SK-N-SH (cell line): ENCODE results near the gene IGF2R. TPM values are rescaled to one million over a fixed set of nuclear protein-coding genes. Genes with fewer than 3 reads are reported as not detected.

Source experiments
- CTCF ChIA-PET: fragments of 300-600, 350-600 bp; formaldehyde crosslinking; extraction: SDS; loops from one replicate; lab custom pipeline; 2021; lab: Yijun Ruan, JAX
- POLR2A ChIA-PET: fragments of 350-600 bp; sonication (Branson Sonifier 250); formaldehyde crosslinking; extraction: SDS; loops from one replicate; lab custom pipeline; 2020; ENCODE audit warnings: antibody characterized with exemption, inconsistent platforms; lab: Yijun Ruan, JAX
- DNase-seq: peaks from one replicate; pipeline ENCODE4 v3.0.0; 2012
- H2AFZ ChIP-seq: fragments of 200-600 bp; sonication (generic); 2 replicates; pipeline ENCODE4 v1.8.1; 2016; ENCODE audit warnings: antibody characterized with exemption, mild to moderate bottlenecking, low read depth
- H3F3A ChIP-seq: fragments of 200-600 bp; sonication (generic); replicated peaks from 2 replicates; pipeline ENCODE3; 2016; ENCODE audit warnings: antibody characterized with exemption, mild to moderate bottlenecking; ENCODE audit not compliant: insufficient read depth
- H3K27ac ChIP-seq, 2 experiments: fragments of 200-500 bp in 1 of 2; fragments of 200-600 bp in 1 of 2; sonication (Bioruptor generic) in 1 of 2; sonication (generic), shearing (Covaris generic) in 1 of 2; 2 replicates each; pipeline versions ENCODE4 v1.5.1 to v1.6.1; 2014 to 2016; ENCODE audit warnings: low read depth in 2 of 2, inconsistent platforms in 1 of 2, low read length in 1 of 2, mild to moderate bottlenecking in 1 of 2, mixed read lengths in 1 of 2
- H3K27me3 ChIP-seq: fragments of 200-600 bp; sonication (generic), shearing (Covaris generic); 2 replicates; pipeline ENCODE4 v1.6.1; 2016; ENCODE audit warnings: mixed run types; ENCODE audit not compliant: insufficient read depth
- H3K36me3 ChIP-seq, 2 experiments: fragments of 200-500 bp in 1 of 2; fragments of 200-600 bp in 1 of 2; sonication (Bioruptor generic) in 1 of 2; sonication (generic) in 1 of 2; replicated peaks in 1 of 2; 2 replicates each; pipeline versions ENCODE3 to v1.5.1; 2014 to 2016; ENCODE audit warnings: low read length in 1 of 2, mild to moderate bottlenecking in 1 of 2; ENCODE audit not compliant: insufficient read depth in 2 of 2, control insufficient read depth in 1 of 2
- H3K4me1 ChIP-seq, 2 experiments: fragments of 200-500 bp in 1 of 2; fragments of 200-600 bp in 1 of 2; sonication (Bioruptor generic) in 1 of 2; sonication (generic), shearing (Covaris generic) in 1 of 2; 2 replicates each; pipeline versions ENCODE4 v1.5.1 to v1.6.1; 2014 to 2016; ENCODE audit warnings: low read depth in 1 of 2, low read length in 1 of 2, mixed run types in 1 of 2; ENCODE audit not compliant: insufficient read depth in 2 of 2, control insufficient read depth in 1 of 2
- H3K4me2 ChIP-seq: fragments of 200-600 bp; sonication (generic), shearing (Covaris generic); 2 replicates; pipeline ENCODE4 v1.6.1; 2017; ENCODE audit warnings: mixed run types
- H3K4me3 ChIP-seq, 2 experiments: fragments of 200-500 bp in 1 of 2; fragments of 200-600 bp in 1 of 2; sonication (Bioruptor generic) in 1 of 2; sonication (generic), shearing (Covaris generic) in 1 of 2; 2 replicates each; pipeline versions ENCODE4 v1.5.1 to v1.8.1; 2014 to 2016; ENCODE audit warnings: low read depth in 2 of 2, inconsistent platforms in 1 of 2, low read length in 1 of 2, mild to moderate bottlenecking in 1 of 2, mixed read lengths in 1 of 2, moderate library complexity in 1 of 2
- H3K79me2 ChIP-seq: fragments of 200-600 bp; sonication (generic); 2 replicates; pipeline ENCODE4 v1.8.1; 2017; ENCODE audit warnings: mild to moderate bottlenecking; ENCODE audit not compliant: insufficient read depth
- H3K9ac ChIP-seq: fragments of 200-600 bp; sonication (generic); 2 replicates; pipeline ENCODE4 v1.6.1; 2017; ENCODE audit warnings: mixed run types
- H3K9me2 ChIP-seq: fragments of 200-600 bp; sonication (generic); 2 replicates; pipeline ENCODE4 v1.6.1; 2017; ENCODE audit warnings: mixed run types
- H3K9me3 ChIP-seq: fragments of 200-600 bp; sonication (generic); 2 replicates; pipeline ENCODE4 v1.6.1; 2017; ENCODE audit warnings: mixed run types, mild to moderate bottlenecking, moderate library complexity
- H4K20me1 ChIP-seq: fragments of 200-600 bp; sonication (generic); 2 replicates; pipeline ENCODE4 v1.6.1; 2017; ENCODE audit warnings: mild to moderate bottlenecking, mixed run types; ENCODE audit not compliant: insufficient read depth
- EZH2phosphoT487 ChIP-seq: fragments of 200-600 bp; sonication (generic); IDR thresholded peaks from 2 replicates; pipeline ENCODE4 v1.6.1; 2017; ENCODE audit warnings: low read depth, mixed run types, mild to moderate bottlenecking, antibody characterized with exemption, moderate library complexity, borderline replicate concordance
- FOSL2 ChIP-seq: IDR thresholded peaks from 2 replicates; pipeline ENCODE4 v1.4.0; 2012; ENCODE audit warnings: low read depth, mild to moderate bottlenecking, moderate library complexity, borderline replicate concordance
- FOXJ3 ChIP-seq: sonication (generic); formaldehyde crosslinking; IDR thresholded peaks from 2 replicates; pipeline ENCODE4 v1.5.1; 2020; ENCODE audit warnings: mild to moderate bottlenecking, missing genetic modification reagents
- GATA2 ChIP-seq: sonication (generic); formaldehyde crosslinking; IDR thresholded peaks from 2 replicates; pipeline ENCODE4 v1.5.0; 2020; ENCODE audit warnings: mild to moderate bottlenecking, missing genetic modification reagents
- JUND ChIP-seq: IDR thresholded peaks from 2 replicates; pipeline ENCODE4 v1.4.0; 2012
- MEF2A ChIP-seq: IDR thresholded peaks from 2 replicates; pipeline ENCODE4 v1.4.0; 2012; ENCODE audit warnings: low read depth, borderline replicate concordance
- MXI1 ChIP-seq: IDR thresholded peaks from 2 replicates; pipeline ENCODE4 v1.6.1; 2012; ENCODE audit warnings: mild to moderate bottlenecking, low read depth, low read length, improper control_type of control experiment
- POLR2AphosphoS5 ChIP-seq: IDR thresholded peaks from 2 replicates; pipeline ENCODE4 v1.6.1; 2012; ENCODE audit warnings: low read depth, low read length
- RCOR1 ChIP-seq: fragments of 150-350 bp; IDR thresholded peaks from 2 replicates; pipeline ENCODE4 v1.6.1; 2017; ENCODE audit warnings: antibody characterized with exemption, low read length
- RFX5 ChIP-seq: IDR thresholded peaks from 2 replicates; pipeline ENCODE4 v1.6.1; 2012; ENCODE audit warnings: mild to moderate bottlenecking, improper control_type of control experiment, low read length
- RXRA ChIP-seq: IDR thresholded peaks from 2 replicates; pipeline ENCODE4 v1.4.0; 2012; ENCODE audit warnings: low read depth, mild to moderate bottlenecking, borderline replicate concordance
- SMC3 ChIP-seq: IDR thresholded peaks from 2 replicates; pipeline ENCODE4 v1.6.1; 2012; ENCODE audit warnings: low read depth, low read length, improper control_type of control experiment
- TEAD4 ChIP-seq: IDR thresholded peaks from 2 replicates; pipeline ENCODE4 v1.4.0; 2012; ENCODE audit warnings: mild to moderate bottlenecking, borderline replicate concordance; ENCODE audit not compliant: insufficient read depth
- YY1 ChIP-seq: IDR thresholded peaks from 2 replicates; pipeline ENCODE4 v1.4.0; 2012; ENCODE audit warnings: low read depth, mild to moderate bottlenecking
- WGBS: methylation state at CpG from one replicate; pipeline ENCODE4 v1.1.6; 2017; ENCODE audit warnings: low lambda C conversion rate; 5-methylcytosine and 5-hydroxymethylcytosine counted together
- polyA plus RNA-seq, 3 experiments: library from polyadenylated mRNA; depleted of rRNA; stranded (reverse); fragments of >200 nt; gene quantifications; 2 replicates each; pipeline ENCODE4 v1.2.3, GENCODE V29; 2012
- TF ChIP-seq, protein P1 (sequence below): fragments of 200-600 bp; sonication (generic); IDR thresholded peaks from 2 replicates; pipeline ENCODE4 v1.6.1; 2017; ENCODE audit warnings: antibody characterized with exemption, mild to moderate bottlenecking, moderate library complexity

IGF2R gene
- polyA plus RNA-seq, 1 of the 3 experiments (the other 2 are of a cell fraction), result 45.0 TPM

DNA sequence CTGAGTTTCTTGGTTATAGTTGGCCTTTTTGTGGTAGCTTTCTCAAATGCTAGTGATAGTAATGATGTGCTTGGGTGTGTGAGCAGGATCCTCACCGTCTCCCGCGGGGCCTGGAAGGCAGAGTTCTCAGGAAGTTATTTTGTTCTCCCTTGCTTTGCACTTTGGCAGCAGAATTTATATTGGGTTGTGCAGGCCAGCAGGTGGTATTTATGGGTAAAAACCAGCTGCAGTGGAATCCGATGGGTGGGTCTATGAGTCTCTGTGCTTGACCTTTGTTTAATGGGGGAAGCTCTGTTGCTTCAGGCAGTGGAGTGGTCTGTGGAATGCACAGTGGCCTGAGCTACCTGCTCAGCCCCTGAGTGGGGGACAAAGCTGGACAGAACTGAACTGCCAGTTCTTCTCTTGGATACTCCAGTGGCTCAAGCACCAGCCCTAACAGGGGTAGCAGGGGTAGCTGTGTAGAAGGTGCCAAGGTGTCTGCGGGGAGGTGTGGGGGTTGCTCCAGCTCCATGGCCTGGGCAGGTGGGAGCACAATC, 27.3 kb downstream of the IGF2R start:
- CTCF ChIA-PET, result interaction anchor here (0.8 kb wide), 1 partner anchor 9 kb away, joined by 3 read pairs; no protein-coding TSS in a partner anchor
- H3K9me3 ChIP-seq, result no peaks in the 10 kb centered on the region
- no peak overlapping the region for H3K27ac ChIP-seq
- no peak overlapping the region for H3K4me3 ChIP-seq
- H4K20me1 ChIP-seq, result peaks cover 31% of the 10 kb centered on the region
- WGBS, result 95% methylated on average over 5 of the region's 5 CpGs
- no peak for DNase-seq
- H3K36me3 ChIP-seq, result peaks cover 3 to 28% of the 10 kb centered on the region in 2 experiments
- no peak overlapping the region for H3K4me2 ChIP-seq
- no peak overlapping the region for H2AFZ ChIP-seq
- H3K27me3 ChIP-seq, result no peaks in the 10 kb centered on the region
- POLR2A ChIA-PET, result no interaction called here
- peaks cover 85% of the 10 kb centered on the region for H3K79me2 ChIP-seq
- peaks cover 8% of the 10 kb centered on the region for H3F3A ChIP-seq
- H3K4me1 ChIP-seq, result no peaks in the 10 kb centered on the region; a peak in 1 of 4 replicates
- no peak for TF ChIP-seq POLR2AphosphoS5
- TF ChIP-seq RXRA, result no peak
- H3K9me2 ChIP-seq, result no peaks in the 10 kb centered on the region
- no peak overlapping the region for H3K9ac ChIP-seq

DNA sequence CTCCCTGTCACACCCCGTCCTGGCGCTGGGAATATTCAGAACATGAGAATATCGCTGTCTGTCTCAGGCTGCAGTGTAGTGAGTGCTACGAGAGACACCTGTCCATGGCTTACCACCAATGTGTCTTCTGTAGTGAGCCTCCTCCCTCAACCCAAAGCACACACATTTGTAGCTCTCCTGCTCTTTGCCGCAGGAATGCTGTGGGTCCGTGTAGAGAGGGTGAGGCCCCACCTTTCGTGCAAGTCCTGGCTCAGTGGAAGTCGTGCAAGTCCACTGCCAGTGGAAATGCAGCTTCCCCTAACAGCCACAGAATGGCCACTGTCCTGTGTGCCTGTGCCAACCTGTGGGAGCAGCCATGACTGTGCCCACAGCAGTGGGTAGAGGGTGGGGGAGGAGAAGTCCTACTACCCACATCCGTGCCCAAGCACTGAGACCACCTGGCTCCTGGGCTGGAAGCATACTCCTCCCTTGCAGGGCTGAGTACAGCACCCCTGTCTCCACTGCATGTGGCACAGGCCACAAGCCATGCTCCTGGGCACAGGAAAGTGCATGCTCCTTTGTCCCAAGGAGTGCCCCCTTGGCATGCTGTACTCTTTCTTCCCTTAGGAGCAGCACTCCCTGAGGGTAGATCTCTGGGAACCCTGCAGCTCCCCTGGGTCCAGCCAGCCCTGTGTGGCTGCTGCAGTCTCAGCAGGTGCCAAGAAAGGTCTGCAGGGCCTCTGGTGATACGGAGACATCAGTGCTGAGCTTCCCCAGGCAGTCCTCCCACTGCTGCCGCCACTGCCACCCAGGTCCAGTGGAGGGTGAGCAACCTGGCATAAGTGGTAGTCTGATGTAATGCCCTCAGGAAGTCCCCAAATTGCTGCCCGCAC, 28.0 kb downstream of the IGF2R start:
- CTCF ChIA-PET, result interaction anchor here (1.2 kb wide), 1 partner anchor 92 kb away, joined by 4 read pairs; no protein-coding TSS in a partner anchor
- WGBS, result 94% methylated on average over 5 of the region's 12 CpGs
- no peaks in the 10 kb centered on the region for H3K9me3 ChIP-seq
- no peak overlapping the region for H3K9ac ChIP-seq
- no peak overlapping the region for H3K4me2 ChIP-seq
- H3K4me1 ChIP-seq, result no peaks in the 10 kb centered on the region; a peak in 1 of 4 replicates
- DNase-seq, result no peak
- no peaks in the 10 kb centered on the region for H3K9me2 ChIP-seq
- H3K27ac ChIP-seq, result no peak overlapping the region
- no peak for TF ChIP-seq RFX5
- TF ChIP-seq SMC3, result no peak
- no peak for TF ChIP-seq MEF2A
- TF ChIP-seq EZH2phosphoT487, result no peak
- no peak for TF ChIP-seq MXI1
- TF ChIP-seq JUND, result no peak
- no peak for TF ChIP-seq FOSL2
- no peak for TF ChIP-seq GATA2 (CRISPR knock-in tag)
- TF ChIP-seq RCOR1, result no peak
- no peak for TF ChIP-seq YY1
- TF ChIP-seq TEAD4, result no peak
- TF ChIP-seq, protein P1, sequence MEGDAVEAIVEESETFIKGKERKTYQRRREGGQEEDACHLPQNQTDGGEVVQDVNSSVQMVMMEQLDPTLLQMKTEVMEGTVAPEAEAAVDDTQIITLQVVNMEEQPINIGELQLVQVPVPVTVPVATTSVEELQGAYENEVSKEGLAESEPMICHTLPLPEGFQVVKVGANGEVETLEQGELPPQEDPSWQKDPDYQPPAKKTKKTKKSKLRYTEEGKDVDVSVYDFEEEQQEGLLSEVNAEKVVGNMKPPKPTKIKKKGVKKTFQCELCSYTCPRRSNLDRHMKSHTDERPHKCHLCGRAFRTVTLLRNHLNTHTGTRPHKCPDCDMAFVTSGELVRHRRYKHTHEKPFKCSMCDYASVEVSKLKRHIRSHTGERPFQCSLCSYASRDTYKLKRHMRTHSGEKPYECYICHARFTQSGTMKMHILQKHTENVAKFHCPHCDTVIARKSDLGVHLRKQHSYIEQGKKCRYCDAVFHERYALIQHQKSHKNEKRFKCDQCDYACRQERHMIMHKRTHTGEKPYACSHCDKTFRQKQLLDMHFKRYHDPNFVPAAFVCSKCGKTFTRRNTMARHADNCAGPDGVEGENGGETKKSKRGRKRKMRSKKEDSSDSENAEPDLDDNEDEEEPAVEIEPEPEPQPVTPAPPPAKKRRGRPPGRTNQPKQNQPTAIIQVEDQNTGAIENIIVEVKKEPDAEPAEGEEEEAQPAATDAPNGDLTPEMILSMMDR, result no peak
- TF ChIP-seq FOXJ3, result no peak
- H3K27me3 ChIP-seq, result no peaks in the 10 kb centered on the region
- H4K20me1 ChIP-seq, result peaks cover 32% of the 10 kb centered on the region
- peaks cover 8% of the 10 kb centered on the region for H3F3A ChIP-seq
- no peak overlapping the region for H3K4me3 ChIP-seq
- peaks cover 85% of the 10 kb centered on the region for H3K79me2 ChIP-seq
- no peak overlapping the region for H2AFZ ChIP-seq
- H3K36me3 ChIP-seq, result peaks cover 3 to 28% of the 10 kb centered on the region in 2 experiments
- POLR2A ChIA-PET, result no interaction called here
